HS-5 (cell line): Measurements from ENCODE around the gene OR7C1.
"Not testable (repeated sequence)": the region's sequence is repeated elsewhere in the genome, so short reads cannot be mapped to it uniquely, and the experiment has no call there.

Experiments used
- DNase-seq: peaks from one replicate; pipeline ENCODE4 v3.0.0-alpha.2; 2012; ENCODE audit warnings: low read depth

OR7C1 gene

DNA sequence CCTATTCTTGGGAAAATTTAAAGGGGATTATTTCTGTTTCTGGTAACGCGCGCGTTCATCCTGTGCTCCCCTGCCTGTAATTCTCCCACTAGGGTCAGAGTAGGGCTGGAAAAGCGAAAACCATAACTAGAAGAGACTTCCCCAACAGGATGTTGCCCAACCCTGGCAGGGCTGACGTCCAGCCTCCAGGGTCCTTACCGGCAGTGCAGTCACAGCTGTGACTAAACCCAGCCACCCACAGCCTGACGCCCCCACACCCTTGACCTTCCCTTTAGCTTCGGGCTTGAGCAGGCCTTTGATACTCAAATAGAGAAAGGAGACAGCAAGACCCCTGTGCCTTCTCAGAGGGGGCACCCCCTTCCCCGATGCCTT lies 50.3 kb downstream of the OR7C1 start:
- DNase-seq = peak; percentile 25

GRCh38 chr19:14783410-14783998 lies 51.5 kb downstream of the OR7C1 start:
- DNase-seq = not testable (repeated sequence)

- DNase-seq = no peak
These were observed 52.2 kb downstream of the OR7C1 start for GRCh38 chr19:14782626-14783409.

DNA sequence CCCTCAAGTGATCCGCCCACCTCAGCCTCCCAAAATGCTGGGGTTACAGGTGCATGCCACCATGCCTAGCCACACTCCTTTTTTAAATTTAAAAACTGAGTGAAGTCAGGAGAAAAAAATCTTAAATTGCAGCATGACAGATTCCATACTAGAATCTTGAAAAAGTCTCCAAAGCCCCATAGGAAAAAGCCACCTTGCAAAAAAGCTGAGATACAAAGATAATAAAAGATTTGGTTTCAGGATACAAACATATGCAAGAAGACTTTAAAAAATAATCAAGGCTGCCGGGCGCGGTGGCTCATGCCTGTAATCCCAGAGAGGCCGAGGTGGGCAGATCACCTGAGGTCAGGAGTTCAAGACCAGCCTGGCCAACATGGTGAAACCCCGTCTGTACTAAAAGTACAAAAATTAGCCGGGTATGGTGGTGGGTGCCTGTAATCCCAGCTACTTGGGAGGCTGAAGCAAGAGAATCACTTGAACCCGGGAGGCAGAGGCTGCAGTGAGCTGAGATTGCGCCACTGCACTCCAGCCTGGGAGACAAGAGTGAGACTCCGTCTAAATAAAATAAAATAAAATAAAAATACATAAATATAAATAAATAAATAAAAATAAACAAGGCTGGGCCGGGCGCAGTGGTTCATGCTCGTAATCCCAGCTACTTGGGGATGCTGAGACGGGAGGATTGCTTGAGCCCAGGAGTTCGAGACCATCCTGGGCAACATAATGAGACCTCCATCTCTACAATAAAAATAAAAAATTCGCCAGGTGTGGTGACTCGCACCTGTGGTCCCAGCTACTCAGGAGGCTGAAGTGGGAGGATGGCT lies 53.1 kb downstream of the OR7C1 start:
- not testable (repeated sequence) for DNase-seq

DNA sequence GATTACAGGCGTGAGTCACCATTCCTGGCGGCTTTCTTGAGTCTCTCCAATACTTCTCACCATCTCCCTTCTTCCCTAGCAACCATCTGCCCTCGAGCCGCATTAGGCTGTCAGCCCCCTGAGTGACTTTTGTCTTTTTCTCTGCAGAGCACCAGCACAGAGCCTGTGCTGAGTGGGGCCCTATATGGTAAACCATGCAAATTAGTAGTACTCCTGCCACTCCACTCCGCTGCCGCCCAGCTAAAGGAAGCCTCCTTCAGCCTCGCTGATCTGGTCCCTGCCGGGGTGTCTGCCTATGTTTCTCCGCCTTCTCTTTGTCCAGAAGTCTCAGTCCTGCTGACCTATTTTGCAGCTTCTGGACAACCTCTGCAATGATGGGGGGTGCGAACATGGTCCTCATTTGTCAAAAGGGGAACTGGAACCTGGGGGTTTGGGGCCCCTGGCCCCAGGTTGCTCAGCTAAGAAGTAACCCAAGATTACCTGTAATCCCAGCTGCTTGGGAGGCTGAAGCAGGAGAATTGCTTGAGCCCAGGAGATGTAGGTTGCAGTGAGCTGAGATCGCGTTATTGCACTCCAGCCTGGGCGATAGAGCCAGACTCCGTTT lies 54.3 kb downstream of the OR7C1 start:
- DNase-seq = not testable (repeated sequence)

- no peak for DNase-seq
These were observed 55.8 kb downstream of the OR7C1 start for GRCh38 chr19:14779151-14779550.

DNA sequence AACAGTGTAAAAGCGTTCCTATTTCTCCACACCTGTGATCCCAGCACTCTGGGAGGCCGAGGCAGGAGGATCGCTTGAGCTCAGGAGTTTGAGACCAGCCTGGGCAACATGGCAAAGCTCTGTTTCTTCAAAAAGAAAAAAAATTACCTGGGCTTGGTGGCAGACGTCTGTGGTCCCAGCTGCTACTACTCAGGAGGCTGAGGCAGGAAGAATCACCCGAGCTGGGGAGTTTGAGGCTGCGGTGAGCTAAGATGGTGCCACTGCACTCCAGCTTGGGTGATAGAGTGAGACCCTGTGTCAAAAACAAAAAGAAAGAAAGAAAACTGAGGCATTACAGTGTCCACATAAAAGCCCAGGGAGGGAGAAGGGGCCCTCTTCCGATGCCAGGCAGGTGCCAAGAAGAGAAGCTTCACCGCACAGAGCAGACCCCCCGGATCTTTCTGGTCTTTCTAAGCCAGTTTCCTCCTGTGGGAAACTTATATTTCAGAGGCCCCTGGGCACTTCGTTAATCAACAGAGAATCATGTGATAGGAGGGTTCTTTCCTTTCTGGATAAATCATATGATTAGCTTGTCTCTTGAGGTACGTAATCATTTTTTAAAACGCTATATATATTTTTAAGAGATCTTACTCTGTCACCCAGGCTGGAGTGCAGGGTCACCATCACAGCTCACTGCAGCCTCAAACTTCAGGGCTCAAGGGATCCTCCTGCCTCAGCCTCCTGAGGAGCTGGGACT lies 56.7 kb downstream of the OR7C1 start, which contains the start of gene ADGRE2:
Gene ADGRE2 (minus strand): TSS at position 451 of the 736 bp plus-strand sequence. CDS start 1,804 bp downstream, outside the sequence.
- not testable (repeated sequence) for DNase-seq

DNA sequence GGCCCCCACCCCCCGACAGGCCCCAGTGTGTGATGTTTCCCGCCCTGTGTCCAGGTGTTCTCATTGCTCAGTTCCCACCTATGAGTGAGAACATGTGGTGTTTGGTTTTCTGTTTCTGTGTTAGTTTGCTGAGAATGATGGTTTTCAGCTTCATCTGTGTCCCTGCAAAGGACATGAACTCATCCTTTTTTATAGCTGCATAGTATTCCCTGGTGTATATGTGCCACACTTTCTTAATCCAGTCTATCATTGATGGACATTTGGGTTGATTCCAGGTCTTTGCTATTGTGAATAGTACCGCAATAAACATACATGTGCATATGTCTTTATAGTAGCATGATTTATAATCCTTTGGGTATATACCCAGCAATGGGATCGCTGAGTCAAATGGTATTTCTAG lies 57.3 kb downstream of the OR7C1 start:
- DNase-seq = not testable (repeated sequence)

DNA sequence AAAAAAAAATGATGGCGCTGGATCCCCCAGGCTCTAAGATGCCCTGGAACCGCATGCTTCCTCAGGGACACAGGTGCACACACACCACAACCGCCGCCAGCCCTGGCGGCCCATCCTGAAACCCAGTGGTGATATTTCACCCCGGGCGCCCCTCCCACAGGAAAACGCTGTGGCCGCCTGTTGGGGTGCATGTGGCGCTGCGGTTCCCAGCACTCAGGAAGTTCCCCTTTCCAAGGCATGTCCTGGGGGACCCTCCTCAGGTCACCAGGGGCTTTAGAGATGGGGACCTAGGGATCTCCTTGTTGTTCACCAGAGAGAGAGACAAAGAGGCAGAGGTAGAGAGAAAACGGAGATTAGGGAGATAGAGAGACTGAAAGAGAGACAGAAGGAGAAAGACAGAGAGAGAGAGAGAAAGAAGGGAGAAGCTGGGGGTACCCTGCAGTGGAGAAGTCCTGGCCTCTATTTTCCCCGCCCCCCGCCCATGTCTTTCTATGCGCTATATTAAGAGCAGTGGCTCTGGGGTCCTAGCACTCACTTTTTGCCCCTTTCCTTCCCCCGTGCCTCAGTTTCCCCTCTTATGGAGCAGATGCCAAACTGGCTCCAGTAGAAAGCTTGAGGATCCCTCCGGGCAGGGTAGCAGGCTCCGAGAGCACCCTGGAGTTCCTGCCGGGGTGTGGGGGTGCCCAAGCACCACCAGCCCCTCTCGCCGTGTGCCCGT lies 59.0 kb downstream of the OR7C1 start:
- no peak for DNase-seq

DNA sequence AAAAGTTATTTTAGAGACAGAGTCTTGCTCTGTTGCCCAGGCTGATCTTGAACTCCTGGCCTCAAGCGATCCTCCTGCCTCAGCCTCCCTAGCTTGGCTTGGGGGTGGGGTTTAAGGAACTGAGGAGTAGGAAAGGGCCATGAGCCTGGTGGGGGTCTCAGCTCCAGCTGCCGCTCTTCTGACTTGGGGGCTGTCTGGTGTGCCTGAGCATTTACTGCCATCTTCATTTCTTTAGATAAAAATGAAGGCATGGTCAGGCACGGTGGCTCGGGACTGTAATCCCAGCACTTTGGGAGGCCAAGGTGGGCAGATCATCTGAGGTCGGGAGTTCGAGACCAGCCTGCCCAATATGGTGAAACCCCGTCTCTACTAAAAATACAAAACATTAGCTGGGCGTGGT lies 59.7 kb downstream of the OR7C1 start:
- DNase-seq = not testable (repeated sequence)

DNA sequence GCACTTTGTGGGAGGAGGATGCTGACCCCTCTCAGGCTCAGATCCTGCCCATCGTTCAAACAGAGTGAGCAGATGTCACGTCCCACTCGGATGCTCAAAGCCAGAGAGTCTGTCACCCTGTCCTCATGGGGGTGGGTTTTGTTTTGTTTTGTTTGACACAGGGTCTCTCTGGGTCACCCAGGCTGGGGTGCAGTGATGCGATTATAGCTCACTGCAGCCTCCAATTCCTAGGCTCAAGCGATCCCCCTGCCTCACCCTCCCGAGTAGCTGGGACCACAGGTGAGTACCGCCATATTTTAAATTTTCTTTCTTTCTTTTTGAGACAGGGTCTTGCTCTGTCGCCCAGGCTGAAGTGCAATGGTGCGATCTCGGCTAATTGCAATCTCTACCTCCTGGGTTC lies 60.6 kb downstream of the OR7C1 start:
- DNase-seq = no peak

GRCh38 chr19:14773722-14774121 lies 61.3 kb downstream of the OR7C1 start:
- DNase-seq = not testable (repeated sequence)

DNA sequence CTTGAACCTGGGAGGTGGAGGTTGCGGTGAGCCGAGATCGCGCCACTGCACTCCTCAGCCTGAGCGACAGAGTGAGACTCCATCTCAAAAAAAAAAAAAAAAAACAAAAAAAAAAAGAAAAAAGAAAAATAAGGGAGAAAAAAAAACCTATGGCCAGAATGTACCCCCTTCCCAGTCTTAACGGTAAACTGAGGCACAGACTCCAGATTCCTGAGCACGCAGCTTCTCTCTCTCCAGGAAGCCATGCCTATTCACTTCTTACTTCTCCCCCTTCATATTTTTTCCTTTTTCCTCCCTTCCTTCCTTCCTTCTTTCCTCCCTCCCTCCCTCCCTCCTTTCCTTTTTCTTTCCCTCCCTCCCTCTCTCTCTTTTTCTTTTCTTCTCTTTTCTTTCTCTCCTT lies 62.0 kb downstream of the OR7C1 start:
- no peak for DNase-seq

DNA sequence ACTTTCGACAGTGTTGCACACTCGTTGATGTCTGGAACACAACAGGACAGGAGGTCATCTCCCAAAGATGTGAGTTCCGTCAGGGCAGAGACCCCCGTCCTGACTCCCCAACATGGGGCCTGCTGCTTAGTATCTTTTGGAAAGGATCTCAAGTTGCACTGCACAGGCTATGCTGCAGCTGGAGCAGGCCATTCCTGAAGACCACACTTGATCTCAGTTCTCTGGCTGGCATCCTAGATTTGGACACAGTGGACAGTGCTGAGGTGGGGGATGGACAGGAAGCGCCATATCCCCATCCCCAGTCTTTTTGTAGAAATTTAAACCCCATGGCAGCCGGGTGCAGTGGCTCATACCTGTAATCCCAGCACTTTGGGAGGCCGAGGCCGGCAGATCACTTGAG lies 62.5 kb downstream of the OR7C1 start:
- no peak for DNase-seq

DNA sequence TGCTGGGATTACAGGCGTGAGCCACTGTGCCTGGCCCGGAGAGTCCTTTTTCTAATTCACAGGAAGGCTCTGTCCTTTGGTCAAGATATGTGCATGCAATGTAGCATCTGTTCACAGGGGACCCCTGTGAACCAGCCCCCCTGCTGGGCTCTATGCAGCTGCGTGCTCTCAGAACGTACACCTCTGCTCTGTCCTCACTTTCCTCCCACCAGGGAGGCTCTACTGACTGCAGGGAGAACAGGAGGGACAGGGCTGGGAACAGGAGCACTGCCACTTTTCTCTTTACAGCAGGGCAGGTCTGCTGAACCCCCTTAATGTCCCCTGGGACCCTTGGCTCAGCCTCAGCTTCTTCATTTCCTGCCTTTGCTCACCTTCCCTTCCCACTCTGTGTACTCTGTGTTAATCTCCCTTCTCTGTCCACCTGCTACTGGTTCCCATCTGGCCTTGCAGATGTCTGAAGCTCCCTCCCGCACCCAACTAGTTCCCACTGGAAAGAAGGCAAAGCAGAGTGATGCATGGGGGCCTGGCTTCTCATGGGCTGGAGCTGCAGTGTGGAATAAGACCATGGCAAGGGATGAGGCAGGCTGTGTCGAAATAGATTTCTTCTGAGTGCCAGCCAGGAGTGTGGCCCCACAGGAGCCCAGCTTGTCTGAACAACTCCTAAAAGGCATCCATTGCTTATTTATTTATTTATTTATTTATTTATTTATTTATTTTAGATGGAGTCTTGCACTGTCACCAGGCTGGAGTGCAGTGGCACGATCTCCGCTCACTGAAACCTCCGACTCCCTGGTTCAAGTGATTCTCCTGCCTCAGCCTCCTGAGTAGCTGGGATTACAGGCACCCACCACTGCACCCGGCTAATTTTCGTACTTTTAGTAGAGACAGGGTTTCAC lies 63.8 kb downstream of the OR7C1 start:
- no peak for DNase-seq

- DNase-seq = no peak
These were observed 64.8 kb downstream of the OR7C1 start for GRCh38 chr19:14770136-14770535.

DNA sequence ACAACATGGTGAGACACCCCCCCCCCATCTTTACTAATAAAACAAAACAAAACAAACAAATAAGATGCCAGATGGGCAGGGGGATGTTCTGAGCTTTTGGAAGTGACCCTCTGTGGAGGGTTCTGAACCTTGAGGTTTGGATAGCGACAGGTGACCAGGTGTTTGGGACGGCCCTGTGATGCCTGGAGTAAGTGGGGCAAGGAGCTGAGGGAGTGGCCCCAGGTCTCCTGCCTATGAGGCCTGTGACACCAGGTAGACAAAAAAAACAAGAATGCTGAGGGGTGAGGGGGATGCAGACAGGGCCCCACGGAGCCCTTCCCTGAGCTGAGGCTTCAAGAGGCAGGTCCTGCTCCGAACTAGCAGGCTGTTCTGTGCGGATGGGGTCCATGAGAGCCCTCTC lies 65.8 kb downstream of the OR7C1 start:
- DNase-seq = no peak

DNA sequence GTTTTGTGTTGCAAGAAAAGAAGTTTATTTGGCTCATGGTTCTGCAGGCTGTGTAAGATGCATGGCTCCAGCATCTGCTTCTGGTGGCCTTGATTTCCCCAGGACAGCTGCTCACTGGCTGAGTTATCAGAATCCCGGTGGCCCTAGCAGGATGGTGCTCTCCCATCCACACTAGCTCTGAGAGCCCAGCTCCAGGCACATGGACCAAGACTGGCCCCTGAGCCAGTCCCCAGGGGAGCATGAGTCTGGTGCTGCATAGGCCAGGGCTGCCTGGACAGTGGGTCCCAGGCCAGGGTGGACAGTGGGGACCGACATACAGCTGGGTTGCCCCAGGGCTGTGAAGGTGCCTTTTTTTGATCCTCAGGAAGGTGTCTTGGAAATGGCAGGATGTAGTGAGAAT lies 67.0 kb downstream of the OR7C1 start:
- no peak for DNase-seq

- no peak for DNase-seq
These were observed 67.5 kb downstream of the OR7C1 start for GRCh38 chr19:14767466-14767971.

DNA sequence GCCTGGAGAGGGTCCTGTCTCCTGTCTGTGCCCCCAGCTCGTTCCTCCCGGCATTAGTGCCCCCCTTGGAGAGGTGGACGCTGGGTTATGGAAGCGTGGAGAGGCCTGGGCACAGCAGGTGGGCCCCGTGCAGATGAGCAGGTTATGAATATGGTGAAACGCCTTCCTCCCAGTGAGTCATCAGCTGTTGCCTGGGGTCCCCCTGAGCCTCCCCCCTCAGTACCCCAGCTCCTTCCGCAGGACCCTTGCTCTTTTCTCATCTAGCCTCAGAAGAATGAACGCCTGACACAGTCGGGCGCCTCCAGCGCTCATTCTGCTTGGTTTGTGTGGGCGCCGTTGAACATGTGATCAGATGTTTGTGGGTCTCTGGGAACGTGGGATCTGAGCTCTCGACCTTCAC lies 69.1 kb downstream of the OR7C1 start:
- not testable (repeated sequence) for DNase-seq
